ENCODE measurements around the gene CDH2.

GRCh38 chr18:28185121-28185520, 8.2 kb upstream of the CDH2 start:
- TF ChIP-seq EZH2 (IDR thresholded peaks at IDR 0.05; ENCODE audit: low read depth, unreplicated experiment), result no peak
- no peak for TF ChIP-seq CTCF (conservative IDR thresholded peaks at IDR 0.05; ENCODE audit: low read depth in 2 of 2)
- TF ChIP-seq EZH2phosphoT487 (IDR thresholded peaks at IDR 0.05; ENCODE audit: unreplicated experiment), result no peak
- no peak for TF ChIP-seq REST (IDR thresholded peaks at IDR 0.05; ENCODE audit: unreplicated experiment)
- no peak for TF ChIP-seq POLR2AphosphoS5 (IDR thresholded peaks at IDR 0.05; ENCODE audit: low read depth)
- no peak for TF ChIP-seq CREB1 (CRISPR knock-in tag; IDR thresholded peaks at IDR 0.05; ENCODE audit: low read depth)
